Right lobe of liver (tissue), 4 donors: ENCODE results near the gene MEPE.

ENCODE experiments used
- CTCF ChIP-seq, 4 donors: fragments of 200-600 bp in 3 of 4; fragments of 450-650 bp in 1 of 4; IDR thresholded peaks; one replicate each; pipeline versions ENCODE4 v1.5.1 to v1.8.0; 2016 to 2022; ENCODE audit warnings: antibody characterized with exemption in 4 of 4, mild to moderate bottlenecking in 2 of 4
- POLR2A ChIP-seq: fragments of 450-650 bp; IDR thresholded peaks from one replicate; pipeline ENCODE4 v1.6.1; 2017; ENCODE audit warnings: antibody characterized with exemption, mild to moderate bottlenecking
- donor health status: DM: no; HTN: no; CAD: no.
- donor health status: DM: no; HTN: no; CAD: no.
- donor health status: DM: no; HTN: yes; CAD: no.

DNA sequence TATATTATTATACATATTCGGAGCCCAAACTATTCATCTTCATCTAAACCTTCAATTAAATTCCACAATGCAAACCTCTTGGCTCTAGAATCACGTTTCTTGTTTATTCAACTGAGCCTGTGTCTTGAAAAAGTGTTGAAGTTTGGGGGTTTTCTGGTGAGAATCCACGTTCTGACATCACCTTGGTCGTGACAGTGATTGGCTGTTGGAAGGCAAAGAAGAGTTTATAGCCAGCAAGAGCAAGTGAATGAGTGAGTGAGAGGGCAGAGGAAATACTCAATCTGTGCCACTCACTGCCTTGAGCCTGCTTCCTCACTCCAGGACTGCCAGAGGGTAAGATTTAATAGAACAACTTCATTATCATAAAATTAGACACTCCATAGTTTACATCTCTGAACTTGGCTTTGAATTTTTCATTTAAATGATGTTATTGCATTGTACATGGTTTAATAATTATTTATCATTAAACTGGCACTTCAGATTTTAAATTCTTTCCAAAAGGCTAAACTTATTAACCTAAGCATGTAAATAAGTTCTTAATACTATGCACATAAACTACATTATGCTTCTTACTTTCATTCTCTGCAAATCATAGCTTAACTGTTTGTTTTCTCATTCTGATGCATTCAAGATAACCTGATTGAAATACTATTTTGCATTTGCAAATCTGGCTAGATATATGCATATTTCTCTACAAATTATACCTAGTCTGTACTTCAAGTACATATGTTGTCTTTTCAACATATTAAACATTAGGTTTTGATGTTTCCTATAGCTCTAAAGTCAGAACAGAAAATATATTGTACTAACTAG is 33.3 kb upstream of the MEPE start, which contains the start of gene IBSP:
- no peak for TF ChIP-seq CTCF (IDR thresholded peaks at IDR 0.05)
- no peak for TF ChIP-seq POLR2A
